GM12878 (cell line): ENCODE measurements around the gene LENEP.

ENCODE experiments used
- POU2F2 ChIP-seq: IDR thresholded peaks from 3 replicates; pipeline ENCODE4 v1.6.1; 2011; ENCODE audit warnings: low read depth, mild to moderate bottlenecking, low read length, borderline replicate concordance
- RAD51 ChIP-seq: fragments of 450-650 bp; IDR thresholded peaks from 2 replicates; pipeline ENCODE4 v1.6.1; 2016; ENCODE audit warnings: moderate library complexity, mild to moderate bottlenecking, inconsistent platforms

- TF ChIP-seq RAD51 (no peak), POU2F2 (no peak)
Observed at GRCh38 chr1:155034318-155035208, 41.2 kb downstream of the LENEP start.
